ENCODE data around the gene SLC39A1. TPM values are rescaled to one million over a fixed set of nuclear protein-coding genes. Genes with fewer than 3 reads are reported as not detected.

The SLC39A1 gene
- total RNA-seq, 2 donors from 2014 or later, result 56.7 to 95.4 TPM

- DNase-seq (ENCODE audit: low spot score), result peak; percentile 76
- Histone ChIP-seq H3K4me3 (peak overlapping the region; percentile 79 to 81), H3K27me3 (no peaks in the 10 kb centered on the region), H3K4me1 (peaks cover 0 to 73% of the 10 kb centered on the region in 2 donors), H3K36me3 (peaks cover 16% of the 10 kb centered on the region), H3K27ac (peak overlapping the region; percentile 97 to 98), H3K9me3 (no peaks in the 10 kb centered on the region)
- no peak for TF ChIP-seq CTCF (IDR thresholded peaks at IDR 0.05)
These were observed 978 bp downstream of the SLC39A1 start for GRCh38 chr1:153962088-153963029.

- no peak for TF ChIP-seq CTCF (IDR thresholded peaks at IDR 0.05)
- Histone ChIP-seq H3K4me1 (peaks cover 0 to 77% of the 10 kb centered on the region in 2 donors), H3K9me3 (no peaks in the 10 kb centered on the region), H3K27ac (peak overlapping the region; percentile 97 to 98), H3K36me3 (peaks cover 16% of the 10 kb centered on the region), H3K4me3 (peak overlapping the region in 1 of 2 donors; percentile 81), H3K27me3 (no peaks in the 10 kb centered on the region)
- DNase-seq (ENCODE audit: low spot score), result no peak
These were observed 1.9 kb downstream of the SLC39A1 start for GRCh38 chr1:153961421-153961820.

GRCh38 chr1:153960206-153960605, 3.1 kb downstream of the SLC39A1 start:
- Histone ChIP-seq H3K9me3 (no peaks in the 10 kb centered on the region), H3K27ac (peak overlapping the region; percentile 94 to 97)

GRCh38 chr1:153959454-153959853, 3.9 kb downstream of the SLC39A1 start:
- H3K27me3 ChIP-seq, result no peaks in the 10 kb centered on the region
- no peaks in the 10 kb centered on the region for H3K9me3 ChIP-seq
- H3K4me1 ChIP-seq, result peaks cover 0 to 76% of the 10 kb centered on the region in 2 donors
- TF ChIP-seq CTCF (IDR thresholded peaks at IDR 0.05), result no peak
- H3K4me3 ChIP-seq, result no peak overlapping the region
- no peak for DNase-seq (ENCODE audit: low spot score)
- H3K36me3 ChIP-seq, result peaks cover 21% of the 10 kb centered on the region
- H3K27ac ChIP-seq, result peak overlapping the region; percentile 94 to 97

More at GRCh38 chr1:153960206-153960605, 3.1 kb downstream of the SLC39A1 start:
- Histone ChIP-seq H3K4me1 (peaks cover 0 to 80% of the 10 kb centered on the region in 2 donors), H3K4me3 (no peak overlapping the region), H3K27me3 (no peaks in the 10 kb centered on the region), H3K36me3 (peaks cover 16% of the 10 kb centered on the region)
- no peak for TF ChIP-seq CTCF (IDR thresholded peaks at IDR 0.05)
- DNase-seq (ENCODE audit: low spot score), result no peak

GRCh38 chr1:153958961-153959260, 4.4 kb downstream of the SLC39A1 start:
- Histone ChIP-seq H3K4me1 (peaks cover 0 to 71% of the 10 kb centered on the region in 2 donors), H3K36me3 (peaks cover 26% of the 10 kb centered on the region), H3K4me3 (peak overlapping the region in 1 of 2 donors; percentile 88), H3K27ac (peak overlapping the region; percentile 94 to 97), H3K27me3 (no peaks in the 10 kb centered on the region), H3K9me3 (no peaks in the 10 kb centered on the region)
- TF ChIP-seq CTCF (IDR thresholded peaks at IDR 0.05), result no peak
- DNase-seq (ENCODE audit: low spot score), result no peak
